CD4-positive, alpha-beta T cell treated with Interleukin-17A for 4 hours (primary cell): ENCODE data around the gene CENPW.

Experiments
- DNase-seq: peaks from one replicate; pipeline ENCODE4 v3.0.0-alpha.2; 2020; ENCODE audit warnings: mixed read lengths

Gene CENPW

GRCh38 chr6:126374372-126374771 is 34.5 kb downstream of the CENPW start:
- DNase-seq = no peak

- DNase-seq = no peak
These were observed 36.8 kb downstream of the CENPW start for GRCh38 chr6:126376682-126377081.

GRCh38 chr6:126377594-126378153 is 37.8 kb downstream of the CENPW start:
- DNase-seq = no peak

GRCh38 chr6:126380072-126380583 is 40.2 kb downstream of the CENPW start:
- DNase-seq = no peak

GRCh38 chr6:126381498-126381897 is 41.6 kb downstream of the CENPW start:
- DNase-seq = no peak

- DNase-seq = no peak
These were observed 43.3 kb downstream of the CENPW start for GRCh38 chr6:126383203-126383602.

GRCh38 chr6:126385536-126385935 is 45.6 kb downstream of the CENPW start:
- DNase-seq = no peak

GRCh38 chr6:126388104-126388598 is 48.2 kb downstream of the CENPW start:
- DNase-seq = no peak

- no peak for DNase-seq
These were observed 56.2 kb downstream of the CENPW start for GRCh38 chr6:126396131-126396530.
